B cell (primary cell): Measurements from ENCODE around the gene HTRA2. TPM values are rescaled to one million over a fixed set of nuclear protein-coding genes. Genes with fewer than 3 reads are reported as not detected.

Experiments used
- ATAC-seq: fragments of 200-7000 bp; cut with Tn5 transposase; one replicate; pipeline ENCODE4 v1.10.0; 2021; ENCODE audit warnings: low read depth, mild to moderate bottlenecking, moderate number of reproducible peaks, moderate library complexity
- CTCF ChIA-PET: fragments of 350-600 bp; sonication (Branson Sonifier 250); formaldehyde crosslinking; loops from one replicate; lab custom pipeline; 2021; ENCODE audit warnings: antibody characterized with exemption, inconsistent platforms; lab: Charles Lee
- POLR2A ChIA-PET: fragments of 350-600 bp; sonication (Branson Sonifier 250); formaldehyde crosslinking; loops from one replicate; lab custom pipeline; 2021; ENCODE audit warnings: antibody characterized with exemption; lab: Charles Lee
- DNase-seq: peaks from one replicate; pipeline ENCODE4 v3.0.0; 2013
- H2AFZ ChIP-seq: 2 replicates; pipeline ENCODE4 v1.6.1; 2012; ENCODE audit warnings: mild to moderate bottlenecking, low read depth, low read length; ENCODE audit not compliant: insufficient read depth, poor library complexity, severe bottlenecking
- H3K27ac ChIP-seq, 2 donors: 1 replicate in 1 of 2; 2 replicates in 1 of 2; pipeline ENCODE4 v1.5.1; 2012 to 2013; ENCODE audit warnings: low read length in 2 of 2, mild to moderate bottlenecking in 2 of 2, moderate library complexity in 1 of 2
- H3K27me3 ChIP-seq, 4 experiments: fragments of 200-600 bp in 1 of 4; sonication (generic) in 1 of 4; replicated peaks in 1 of 4; 1 replicate in 2 of 4; 2 replicates in 2 of 4; pipeline versions ENCODE4 v1.6.1 to v1.7.0; 2013 to 2016; ENCODE audit warnings: low read length in 3 of 4, mild to moderate bottlenecking in 2 of 4, mixed read lengths in 1 of 4, moderate library complexity in 1 of 4; ENCODE audit not compliant: insufficient read depth in 4 of 4, control insufficient read depth in 3 of 4; ENCODE audit errors: control extremely low read depth in 1 of 4
- H3K36me3 ChIP-seq, 2 experiments: replicated peaks in 1 of 2; 1 replicate in 1 of 2; 2 replicates in 1 of 2; pipeline versions ENCODE4 v1.6.1 to v1.7.1; 2013; ENCODE audit warnings: low read length in 1 of 2; ENCODE audit not compliant: insufficient read depth in 2 of 2, control insufficient read depth in 1 of 2; ENCODE audit errors: control extremely low read depth in 1 of 2, extremely low read depth in 1 of 2
- H3K4me1 ChIP-seq, 2 donors: fragments of 200-600 bp in 1 of 2; sonication (generic) in 1 of 2; 1 replicate in 1 of 2; 2 replicates in 1 of 2; pipeline versions ENCODE4 v1.5.1 to v1.6.1; 2013 to 2017; ENCODE audit warnings: low read length in 2 of 2; ENCODE audit not compliant: control insufficient read depth in 2 of 2, insufficient read depth in 2 of 2
- H3K4me2 ChIP-seq: replicated peaks from 2 replicates; pipeline ENCODE3; 2012; ENCODE audit warnings: mild to moderate bottlenecking, low read depth, low read length; ENCODE audit not compliant: poor library complexity, severe bottlenecking
- H3K4me3 ChIP-seq, 5 experiments: fragments of 200-600 bp in 1 of 5; sonication (generic) in 1 of 5; 1 replicate in 3 of 5; 2 replicates in 2 of 5; pipeline versions ENCODE4 v1.5.1 to v1.7.0; 2011 to 2016; ENCODE audit warnings: low read length in 4 of 5, mild to moderate bottlenecking in 4 of 5, low read depth in 2 of 5, control low read depth in 1 of 5, moderate library complexity in 1 of 5; ENCODE audit not compliant: insufficient read depth in 1 of 5; ENCODE audit errors: control extremely low read depth in 1 of 5, extremely low read depth in 1 of 5
- H3K79me2 ChIP-seq: fragments of 200-600 bp; sonication (generic); one replicate; pipeline ENCODE4 v1.6.0; 2016; ENCODE audit warnings: low read length; ENCODE audit not compliant: control insufficient read depth, insufficient read depth
- H3K9ac ChIP-seq: fragments of 200-600 bp; sonication (generic); 2 replicates; pipeline ENCODE4 v1.6.1; 2017; ENCODE audit warnings: mild to moderate bottlenecking, low read length, moderate library complexity
- H3K9me3 ChIP-seq, 3 donors: one replicate each; pipeline versions ENCODE4 v1.6.1 to v1.7.1; 2013; ENCODE audit warnings: low read length in 2 of 3; ENCODE audit not compliant: control insufficient read depth in 2 of 3, insufficient read depth in 1 of 3; ENCODE audit errors: control extremely low read depth in 1 of 3
- H4K20me1 ChIP-seq: 2 replicates; pipeline ENCODE4 v1.6.0; 2012; ENCODE audit warnings: mild to moderate bottlenecking, low read length; ENCODE audit not compliant: insufficient read depth, control insufficient read depth, poor library complexity, severe bottlenecking
- H3K27ac Mint-ChIP-seq: one replicate; pipeline ENCODE4 v1.8.0; 2021; ENCODE audit warnings: mixed read lengths
- H3K27me3 Mint-ChIP-seq: one replicate; pipeline ENCODE4 v1.8.0; 2021; ENCODE audit warnings: mixed read lengths
- H3K4me1 Mint-ChIP-seq: one replicate; pipeline ENCODE4 v1.8.0; 2021; ENCODE audit warnings: mixed read lengths
- H3K4me3 Mint-ChIP-seq: one replicate; pipeline ENCODE4 v1.8.0; 2021; ENCODE audit warnings: mixed read lengths
- H3K9me3 Mint-ChIP-seq: one replicate; pipeline ENCODE4 v1.8.0; 2022; ENCODE audit warnings: mixed read lengths; ENCODE audit not compliant: insufficient read depth
- CTCF ChIP-seq: fragments of 200-600 bp; IDR thresholded peaks from one replicate; pipeline ENCODE4 v1.8.0; 2022; ENCODE audit warnings: antibody characterized with exemption, mild to moderate bottlenecking
- EZH2 ChIP-seq: IDR thresholded peaks from 2 replicates; pipeline ENCODE4 v1.6.1; 2012; ENCODE audit warnings: borderline replicate concordance, low read depth, mild to moderate bottlenecking, moderate library complexity, low read length; ENCODE audit not compliant: insufficient read depth, poor library complexity, severe bottlenecking
- WGBS: methylation state at CpG from one replicate; pipeline ENCODE4 v1.1.5; 2013; ENCODE audit warnings: missing lambda C conversion rate; ENCODE audit not compliant: insufficient coverage; 5-methylcytosine and 5-hydroxymethylcytosine counted together
- intact Hi-C: fragments of 100-400 bp; cut with micrococcal nuclease; formaldehyde crosslinking; loops from one replicate; pipeline ENCODE4 v1.10.0; 2022
- polyA plus RNA-seq: library from polyadenylated mRNA; depleted of rRNA; stranded (reverse); fragments of >200 nt; gene quantifications from 2 replicates; pipeline ENCODE4 v1.2.3, GENCODE V29; 2012
- total RNA-seq, 2 donors: library from RNA; stranded (reverse); fragments of 120-200 nt in 1 of 2; gene quantifications; 1 replicate in 1 of 2; 2 replicates in 1 of 2; pipeline versions ENCODE4 v1.2.3 to v1.2.4, GENCODE V29; 2013 to 2022

The HTRA2 gene
- total and polyA plus RNA-seq, 2 donors (not counting 1 experiment from before 2014, with no cell fraction given), result 52.8 to 111 TPM

GRCh38 chr2:74522516-74522915 is 7.2 kb upstream of the HTRA2 start:
- H3K27ac Mint-ChIP-seq, result no peak overlapping the region
- Histone ChIP-seq H4K20me1 (peaks cover 12% of the 10 kb centered on the region), H3K4me1 (peaks cover 16 to 22% of the 10 kb centered on the region in 2 donors), H3K27ac (no peak overlapping the region), H3K79me2 (no peaks in the 10 kb centered on the region), H2AFZ (no peak overlapping the region), H3K27me3 (peaks cover 0 to 33% (median 26%) of the 10 kb centered on the region in 4 experiments), H3K9me3 (peaks cover 0 to 1% (median 0%) of the 10 kb centered on the region in 3 donors), H3K4me3 (no peak overlapping the region), H3K9ac (no peak overlapping the region), H3K4me2 (no peak overlapping the region), H3K36me3 (peaks cover 0 to 22% of the 10 kb centered on the region in 2 experiments)
- no peak overlapping the region for H3K4me3 Mint-ChIP-seq
- ATAC-seq (no peak), DNase-seq (no peak)
- H3K27me3 Mint-ChIP-seq, result peaks cover 31% of the 10 kb centered on the region
- no peak for TF ChIP-seq CTCF
- TF ChIP-seq EZH2, result no peak
- CTCF ChIA-PET, result interaction anchor here (0.9 to 1.2 kb wide), 3 partner anchors 9 to 16 kb away, joined by 3 to 4 read pairs (median 3); no protein-coding TSS in a partner anchor
- peaks cover 12% of the 10 kb centered on the region for H3K4me1 Mint-ChIP-seq
- no peaks in the 10 kb centered on the region for H3K9me3 Mint-ChIP-seq
- intact Hi-C loops, result no loop called here
- 90% methylated on average over 3 of the region's 3 CpGs for WGBS
- POLR2A ChIA-PET, result no interaction called here

- Histone ChIP-seq H2AFZ (no peak overlapping the region), H3K9ac (no peak overlapping the region), H3K36me3 (peaks cover 0 to 29% of the 10 kb centered on the region in 2 experiments), H3K9me3 (no peaks in the 10 kb centered on the region), H3K4me2 (no peak overlapping the region), H3K27ac (no peak overlapping the region), H3K27me3 (peaks cover 0 to 18% (median 11%) of the 10 kb centered on the region in 4 experiments), H3K79me2 (peaks cover 5% of the 10 kb centered on the region), H3K4me1 (peaks cover 23 to 27% of the 10 kb centered on the region in 2 donors), H4K20me1 (peaks cover 17% of the 10 kb centered on the region), H3K4me3 (no peak overlapping the region)
- no peak for TF ChIP-seq CTCF
- no peak for TF ChIP-seq EZH2
- Mint-ChIP-seq H3K27me3 (peaks cover 17% of the 10 kb centered on the region), H3K27ac (no peak overlapping the region), H3K4me1 (peaks cover 23% of the 10 kb centered on the region), H3K4me3 (no peak overlapping the region), H3K9me3 (no peaks in the 10 kb centered on the region)
- POLR2A ChIA-PET, result interaction anchor here (0.6 kb wide), 1 partner anchor 76 kb away, joined by 4 read pairs; no protein-coding TSS in a partner anchor
- CTCF ChIA-PET, result no interaction called here
- ATAC-seq, result no peak
- intact Hi-C loops, result no loop called here
- DNase-seq, result no peak
- 91% methylated on average over 8 of the region's 9 CpGs for WGBS
Observed at GRCh38 chr2:74524005-74524404, 5.7 kb upstream of the HTRA2 start.
